ENCODE data around the gene RIT2.

RIT2 gene

DNA sequence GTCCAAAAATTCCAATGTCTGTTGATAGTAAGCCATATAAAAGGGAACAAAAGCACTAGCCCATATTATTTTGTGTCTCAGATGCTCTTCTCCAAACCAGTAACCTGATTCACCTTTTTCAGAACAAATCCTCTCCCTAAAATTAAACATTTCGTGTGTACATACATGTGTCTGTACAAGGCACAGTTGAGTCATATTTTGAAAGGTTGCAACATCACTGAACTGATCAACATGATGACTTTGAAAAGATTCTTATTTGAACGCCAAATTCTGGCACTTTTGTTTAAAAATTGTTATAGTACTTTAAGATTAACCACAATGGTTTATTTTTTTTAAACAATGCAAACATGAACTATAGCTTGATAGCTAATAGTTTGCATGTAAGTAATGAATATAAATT lies 102.5 kb downstream of the RIT2 start:
- no peak for DNase-seq (ENCODE audit: low read depth in 2 of 3, low spot score in 1 of 3)

DNA sequence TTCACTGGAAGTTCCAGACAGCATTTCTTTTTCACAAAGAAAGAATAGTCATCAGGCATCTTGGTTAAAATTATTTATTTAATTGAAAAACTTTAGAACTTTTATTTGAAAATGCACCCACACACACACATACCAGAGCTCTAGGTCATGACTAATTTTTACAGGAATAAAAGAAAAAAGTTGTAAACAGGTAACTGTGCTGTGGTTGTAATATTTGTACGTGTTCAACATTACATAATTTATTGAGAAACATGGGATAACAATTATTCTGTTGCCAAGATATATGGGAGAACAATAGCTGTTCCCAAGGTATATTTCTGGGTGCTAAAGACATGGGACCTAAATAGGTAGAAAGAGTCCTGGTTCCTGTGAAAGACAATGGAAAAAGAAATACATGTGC lies 104.9 kb downstream of the RIT2 start:
- DNase-seq (ENCODE audit: low read depth in 2 of 3, low spot score in 1 of 3): no peak

- DNase-seq (ENCODE audit: low read depth in 2 of 3, low spot score in 1 of 3): no peak
Observed at GRCh38 chr18:43009674-43010073, 105.8 kb downstream of the RIT2 start.

- no peak for DNase-seq (ENCODE audit: low read depth in 2 of 3, low spot score in 1 of 3)
Observed at GRCh38 chr18:43007365-43007764, 108.1 kb downstream of the RIT2 start.

DNA sequence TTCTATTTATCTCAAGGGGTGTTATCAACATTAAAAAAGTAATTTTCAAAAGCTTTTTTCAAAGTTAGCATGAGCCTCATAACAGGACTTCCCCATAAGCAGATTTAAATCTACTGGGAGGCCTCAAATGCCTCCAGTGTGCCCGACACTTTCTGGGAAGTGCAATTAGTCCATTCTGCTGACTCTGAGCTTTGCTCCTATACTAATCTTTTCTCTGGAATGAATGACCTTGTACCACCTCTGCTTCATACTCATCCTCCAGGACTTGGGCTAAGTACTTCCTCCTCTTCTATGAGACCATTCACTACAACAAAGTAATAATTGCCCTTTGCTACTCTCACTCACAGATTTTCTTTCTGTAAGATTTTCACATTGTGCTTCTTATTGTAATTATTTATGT lies 111.1 kb downstream of the RIT2 start:
- no peak for DNase-seq (ENCODE audit: low read depth in 2 of 3, low spot score in 1 of 3)

- DNase-seq (ENCODE audit: low read depth in 2 of 3, low spot score in 1 of 3): no peak
Observed at GRCh38 chr18:43001821-43002220, 113.7 kb downstream of the RIT2 start.

DNA sequence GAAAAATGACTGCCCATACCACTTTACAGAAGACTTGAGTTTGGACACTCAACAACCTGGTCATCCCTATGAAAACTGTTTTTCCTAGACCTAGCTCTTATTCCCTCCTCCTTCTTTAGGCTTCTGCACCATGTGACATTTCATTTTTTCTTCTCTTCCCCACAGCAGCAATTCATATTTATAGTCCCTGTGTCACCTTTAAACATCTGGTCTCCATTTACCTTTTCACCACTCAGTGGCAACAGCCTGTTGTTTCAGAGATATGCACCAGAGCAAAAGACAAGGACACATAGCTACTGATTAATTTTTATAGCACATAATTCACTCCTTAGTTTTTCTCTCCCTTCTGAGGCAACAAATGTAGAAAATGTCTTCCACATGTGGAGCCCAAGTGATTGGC lies 118.7 kb downstream of the RIT2 start:
- no peak for DNase-seq (ENCODE audit: low read depth in 2 of 3, low spot score in 1 of 3)

GRCh38 chr18:42980426-42980825 lies 135.1 kb downstream of the RIT2 start:
- no peak for DNase-seq (ENCODE audit: low read depth in 2 of 3, low spot score in 1 of 3)

- DNase-seq (ENCODE audit: low read depth in 2 of 3, low spot score in 1 of 3): no peak
Observed at GRCh38 chr18:42977982-42978637, 137.4 kb downstream of the RIT2 start.

GRCh38 chr18:42976869-42977590 lies 138.5 kb downstream of the RIT2 start:
- DNase-seq (ENCODE audit: low read depth in 2 of 3, low spot score in 1 of 3): no peak

DNA sequence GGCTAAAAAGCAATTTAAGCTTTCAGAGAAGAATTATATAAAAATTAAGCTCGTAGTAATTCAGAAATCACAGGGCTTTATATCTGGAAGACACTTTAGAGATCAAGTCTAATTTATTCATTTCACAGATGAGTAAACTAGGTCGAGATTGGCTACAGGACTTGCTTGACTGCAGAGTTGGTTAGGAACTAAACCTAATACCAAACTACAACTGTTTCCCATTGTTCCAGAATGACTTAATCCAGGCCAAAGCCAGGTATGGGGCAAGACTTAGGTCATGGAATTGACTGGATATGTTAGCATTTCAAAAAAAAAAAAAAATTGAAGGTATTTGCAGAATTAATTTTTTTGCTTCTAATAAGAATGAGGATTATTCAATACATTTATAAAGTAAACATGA lies 146.1 kb downstream of the RIT2 start:
- DNase-seq (ENCODE audit: low read depth in 2 of 3, low spot score in 1 of 3): no peak

- no peak for DNase-seq (ENCODE audit: low read depth in 2 of 3, low spot score in 1 of 3)
Observed at GRCh38 chr18:42961298-42961697, 154.2 kb downstream of the RIT2 start.

GRCh38 chr18:42959528-42959927 lies 156.0 kb downstream of the RIT2 start:
- no peak for DNase-seq (ENCODE audit: low read depth in 2 of 3, low spot score in 1 of 3)

- DNase-seq (ENCODE audit: low read depth in 2 of 3, low spot score in 1 of 3): no peak
Observed at GRCh38 chr18:42958353-42958752, 157.1 kb downstream of the RIT2 start.

DNA sequence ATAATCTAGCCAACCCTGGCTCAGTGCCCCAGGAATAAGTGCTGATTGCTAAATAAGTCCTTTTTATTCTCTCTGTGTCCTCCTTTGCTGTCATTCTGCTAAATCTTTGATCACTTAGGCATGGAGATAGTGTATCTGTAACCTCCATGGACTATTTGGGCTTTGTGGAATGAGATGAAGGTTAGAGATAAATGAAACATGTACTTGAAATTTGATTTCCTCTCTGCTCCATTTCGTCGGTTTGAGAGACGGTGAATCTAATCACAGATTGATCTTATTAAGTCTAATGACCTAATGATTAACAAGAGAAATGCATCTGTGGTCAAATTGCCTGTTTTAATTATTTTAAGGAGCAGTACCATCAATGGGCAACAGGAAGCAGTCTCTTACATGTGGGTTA lies 159.2 kb downstream of the RIT2 start:
- no peak for DNase-seq (ENCODE audit: low read depth in 2 of 3, low spot score in 1 of 3)

GRCh38 chr18:42954887-42955286 lies 160.6 kb downstream of the RIT2 start:
- DNase-seq (ENCODE audit: low read depth in 2 of 3, low spot score in 1 of 3): no peak

DNA sequence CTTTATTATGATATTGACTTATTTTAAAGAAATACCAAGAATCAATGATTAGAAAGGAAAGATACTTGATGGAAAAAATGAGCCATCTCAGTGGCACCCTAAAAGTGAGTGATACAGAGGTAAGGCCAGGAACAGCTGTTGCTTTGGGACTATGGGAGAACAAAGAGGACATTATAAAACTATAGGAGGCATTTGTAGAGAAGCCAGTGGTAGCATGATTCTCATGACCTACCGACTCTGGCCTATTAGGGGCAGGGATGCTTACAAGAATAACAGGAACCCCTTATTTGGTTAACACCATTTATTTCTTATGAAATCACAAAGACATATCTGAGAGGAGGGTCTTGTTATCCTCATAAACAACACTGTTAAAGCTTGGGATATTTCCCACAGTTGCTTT lies 162.2 kb downstream of the RIT2 start:
- DNase-seq (ENCODE audit: low read depth in 2 of 3, low spot score in 1 of 3): no peak

GRCh38 chr18:42950732-42951131 lies 164.8 kb downstream of the RIT2 start:
- no peak for DNase-seq (ENCODE audit: low read depth in 2 of 3, low spot score in 1 of 3)

DNA sequence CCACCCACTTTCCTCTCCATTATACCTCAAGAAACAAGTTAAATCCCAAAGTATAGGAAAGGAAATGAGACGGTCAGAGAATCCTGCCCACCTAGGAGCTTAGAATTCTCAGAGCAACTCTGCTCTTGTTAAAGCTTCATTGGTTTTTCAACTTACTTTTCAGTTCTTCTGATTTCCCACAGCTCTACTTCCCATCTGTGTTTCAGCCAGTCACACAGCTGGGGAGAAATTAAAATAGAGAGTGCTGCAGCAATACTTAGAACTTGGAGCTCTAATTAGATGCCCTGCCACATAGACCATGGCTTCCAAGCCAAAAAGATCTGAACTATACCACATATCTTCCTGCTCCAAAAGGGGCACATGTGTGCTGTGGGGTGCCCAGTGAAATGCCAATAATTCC lies 166.7 kb downstream of the RIT2 start:
- DNase-seq (ENCODE audit: low read depth in 2 of 3, low spot score in 1 of 3): no peak

DNA sequence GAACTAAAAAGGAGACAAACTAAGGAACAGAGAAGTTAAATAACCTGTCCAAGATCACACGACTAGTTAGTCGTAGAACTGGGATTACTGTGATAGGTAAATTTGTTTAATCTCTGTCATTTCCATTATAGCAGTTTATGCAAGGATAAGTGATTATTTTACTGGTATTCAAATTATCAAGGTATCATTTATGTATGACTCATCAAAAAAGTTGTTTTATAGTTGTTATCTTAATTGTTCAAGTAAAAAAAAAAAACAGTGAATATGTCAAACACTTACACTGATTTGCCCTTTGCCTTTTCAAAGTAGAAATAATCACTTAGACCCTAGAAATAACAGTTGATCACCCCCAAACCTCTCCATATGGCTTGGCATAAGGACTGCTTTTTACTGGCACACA lies 173.6 kb downstream of the RIT2 start:
- no peak for DNase-seq (ENCODE audit: low read depth in 2 of 3, low spot score in 1 of 3)

DNA sequence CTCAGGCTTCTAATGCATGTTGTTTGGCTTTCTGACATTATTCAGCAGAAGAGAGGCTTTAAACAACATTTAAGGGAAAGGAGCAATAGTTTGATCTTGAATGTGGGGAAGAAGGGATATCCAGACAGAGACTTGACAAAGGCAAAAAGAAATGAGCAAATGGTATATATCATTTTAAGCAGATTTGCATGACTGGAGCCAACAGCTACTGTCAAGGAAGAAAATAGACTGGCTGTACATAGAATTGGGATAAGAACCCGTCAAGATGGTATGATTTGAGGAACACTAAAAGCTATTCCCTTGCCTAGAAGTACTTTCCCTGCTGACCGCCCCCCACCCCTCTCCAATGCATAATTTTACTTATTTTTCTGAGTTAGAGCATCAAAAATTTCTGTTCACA lies 174.5 kb downstream of the RIT2 start:
- DNase-seq (ENCODE audit: low read depth in 2 of 3, low spot score in 1 of 3): no peak

- no peak for DNase-seq (ENCODE audit: low read depth in 2 of 3, low spot score in 1 of 3)
Observed at GRCh38 chr18:42937436-42937835, 178.0 kb downstream of the RIT2 start.

DNA sequence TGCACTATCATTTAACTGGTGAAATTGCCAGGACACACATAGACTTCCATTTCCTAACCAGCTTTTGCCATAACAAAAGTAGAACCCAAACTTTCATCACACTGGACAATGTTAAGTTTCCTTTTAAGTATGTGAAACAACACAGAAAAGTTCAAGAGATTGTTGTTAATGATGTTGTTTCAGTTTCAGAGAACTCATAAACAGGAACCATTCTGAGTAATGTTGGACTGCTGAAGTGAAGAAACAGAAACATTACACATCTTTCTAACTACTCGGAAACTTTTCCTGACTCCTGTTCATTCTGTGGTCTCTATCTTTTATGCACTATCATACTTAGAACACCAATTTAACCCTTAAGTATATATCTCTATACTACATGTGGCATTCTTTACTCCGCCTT lies 179.2 kb downstream of the RIT2 start:
- DNase-seq (ENCODE audit: low read depth in 2 of 3, low spot score in 1 of 3): no peak

Data from stimulated activated CD4-positive, alpha-beta T cell treated with anti-CD3 and anti-CD28 coated beads, Interleukin-12 subunit alpha, Interleukin-12 subunit beta, amount 100 ng/mL, for 48 hours (primary cell).